ENCODE measurements around the gene ANKRD13B. TPM values are rescaled to one million over a fixed set of nuclear protein-coding genes. Genes with fewer than 3 reads are reported as not detected.
A peak's percentile ranks its signal among the peaks of the same experiment; 100 is the strongest.

The ANKRD13B gene
- total and polyA plus RNA-seq, 9 donors, result 8.1 to 17.6 (median 13.8) TPM

DNA sequence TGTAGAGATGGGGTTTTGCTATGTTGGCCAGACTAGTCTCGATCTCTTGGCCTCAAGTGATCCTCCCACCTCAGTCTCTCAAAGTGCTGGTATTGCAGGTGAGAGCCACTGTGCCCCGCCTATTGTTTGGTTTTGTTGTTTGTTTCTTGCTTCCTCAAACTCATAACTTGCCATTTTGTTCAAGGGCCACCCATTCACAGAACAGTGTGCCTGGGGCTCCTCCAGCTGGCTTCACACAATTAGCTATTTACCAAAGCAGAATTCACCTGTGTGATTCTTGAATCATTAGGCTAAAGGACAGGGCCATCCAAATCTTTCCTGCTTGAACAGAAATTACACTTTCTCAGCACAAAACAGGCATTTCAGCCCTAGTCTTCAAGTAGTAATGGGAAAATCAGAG, 33.3 kb upstream of the ANKRD13B start:
- no peak for DNase-seq
- Histone ChIP-seq H3K27ac (ENCODE audit: low read length) (no peak overlapping the region), H3K4me3 (ENCODE audit: low read length) (no peak overlapping the region), H3K4me1 (ENCODE audit: control insufficient read depth, insufficient read depth, low read length) (peaks cover 16% of the 10 kb centered on the region), H3K36me3 (ENCODE audit: control insufficient read depth, insufficient read depth, low read length) (peaks cover 6% of the 10 kb centered on the region), H3K9me3 (replicated peaks; ENCODE audit: control insufficient read depth, low read depth, low read length) (no peaks in the 10 kb centered on the region), H3K27me3 (ENCODE audit: control insufficient read depth, insufficient read depth, low read length) (peaks cover 3% of the 10 kb centered on the region)
- WGBS (ENCODE audit: insufficient coverage), result no CpG with 5 or more reads among the region's 2 CpGs

DNA sequence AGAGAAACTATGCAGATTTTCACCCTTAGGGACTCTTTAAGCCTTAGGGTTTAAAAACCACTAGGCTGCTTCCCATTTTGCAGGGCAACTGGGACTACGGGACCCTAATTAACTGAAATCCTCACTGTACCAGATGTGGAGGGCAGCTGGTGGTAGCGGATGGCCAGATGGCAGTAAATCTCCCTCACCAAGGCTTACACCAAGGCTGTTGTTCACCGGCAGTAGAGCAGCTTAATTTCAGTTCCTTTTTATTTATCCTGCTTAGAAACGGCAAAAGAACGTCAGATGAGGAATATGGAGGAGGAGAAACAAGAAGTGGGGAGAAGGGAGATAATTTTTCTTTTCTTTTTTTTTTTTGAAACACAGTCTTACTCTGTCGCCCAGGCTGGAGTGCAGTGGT, 32.6 kb upstream of the ANKRD13B start:
- Histone ChIP-seq H3K4me1 (ENCODE audit: control insufficient read depth, insufficient read depth, low read length) (peaks cover 16% of the 10 kb centered on the region), H3K36me3 (ENCODE audit: control insufficient read depth, insufficient read depth, low read length) (peaks cover 6% of the 10 kb centered on the region), H3K27ac (ENCODE audit: low read length) (no peak overlapping the region), H3K27me3 (ENCODE audit: control insufficient read depth, insufficient read depth, low read length) (peaks cover 8% of the 10 kb centered on the region), H3K4me3 (ENCODE audit: low read length) (no peak overlapping the region), H3K9me3 (replicated peaks; ENCODE audit: control insufficient read depth, low read depth, low read length) (no peaks in the 10 kb centered on the region)
- WGBS (ENCODE audit: insufficient coverage), result no CpG with 5 or more reads among the region's 6 CpGs
- peak; percentile 40 for DNase-seq

DNA sequence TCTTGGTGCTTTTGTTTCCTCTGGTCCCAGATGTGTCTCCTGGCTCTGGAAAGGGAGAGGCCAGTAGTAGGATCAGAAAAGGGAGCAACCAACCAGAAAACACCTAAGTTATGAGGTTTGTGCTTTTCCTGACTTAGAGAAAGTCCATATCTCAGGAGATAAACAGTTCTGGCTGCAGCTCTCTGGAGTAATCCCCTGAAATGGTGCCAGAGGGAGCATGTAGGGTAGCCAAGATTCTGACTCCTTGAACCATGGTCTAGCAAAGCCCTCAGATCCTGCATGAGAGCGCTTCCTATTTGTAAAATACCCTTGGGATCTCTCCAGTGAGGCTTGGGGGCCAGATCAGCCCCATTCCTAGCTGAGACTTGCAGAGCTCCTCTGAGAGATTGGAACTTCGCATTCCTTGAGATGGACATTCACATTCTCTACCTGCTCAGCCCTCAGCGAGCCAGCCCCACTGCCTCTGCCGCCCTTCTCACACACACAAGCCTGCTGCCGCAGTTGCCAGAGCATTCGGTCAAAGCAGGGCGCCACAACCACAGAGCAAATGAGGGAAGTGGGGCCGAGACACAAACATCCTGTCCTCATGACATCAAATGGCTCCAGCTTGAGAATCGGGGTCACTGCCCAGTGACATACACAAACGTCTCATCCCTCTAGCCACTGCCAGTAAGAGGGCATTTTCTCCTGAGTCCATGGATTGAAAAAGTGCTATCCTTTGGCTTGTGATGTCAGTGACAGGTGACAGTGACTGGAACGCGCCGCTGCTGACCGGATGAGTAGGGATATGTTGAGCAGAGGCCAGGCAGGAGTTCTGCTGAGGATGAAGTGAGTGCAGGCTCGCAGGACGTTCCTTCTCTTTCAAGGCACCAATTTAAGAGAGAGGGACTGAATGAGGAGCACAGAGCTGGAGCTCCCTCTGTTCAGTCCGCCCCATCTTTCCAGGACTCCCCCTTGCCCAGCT, 31.1 kb upstream of the ANKRD13B start:
- Histone ChIP-seq H3K27me3 (ENCODE audit: control insufficient read depth, insufficient read depth, low read length) (peaks cover 20% of the 10 kb centered on the region), H3K9me3 (replicated peaks; ENCODE audit: control insufficient read depth, low read depth, low read length) (no peaks in the 10 kb centered on the region), H3K27ac (ENCODE audit: low read length) (peak overlapping the region; percentile 13), H3K36me3 (ENCODE audit: control insufficient read depth, insufficient read depth, low read length) (peaks cover 6% of the 10 kb centered on the region), H3K4me1 (ENCODE audit: control insufficient read depth, insufficient read depth, low read length) (peaks cover 30% of the 10 kb centered on the region), H3K4me3 (ENCODE audit: low read length) (no peak overlapping the region)
- WGBS (ENCODE audit: insufficient coverage), result 60% methylated on average over 12 of the region's 17 CpGs
- peak; percentile 41 for DNase-seq

DNA sequence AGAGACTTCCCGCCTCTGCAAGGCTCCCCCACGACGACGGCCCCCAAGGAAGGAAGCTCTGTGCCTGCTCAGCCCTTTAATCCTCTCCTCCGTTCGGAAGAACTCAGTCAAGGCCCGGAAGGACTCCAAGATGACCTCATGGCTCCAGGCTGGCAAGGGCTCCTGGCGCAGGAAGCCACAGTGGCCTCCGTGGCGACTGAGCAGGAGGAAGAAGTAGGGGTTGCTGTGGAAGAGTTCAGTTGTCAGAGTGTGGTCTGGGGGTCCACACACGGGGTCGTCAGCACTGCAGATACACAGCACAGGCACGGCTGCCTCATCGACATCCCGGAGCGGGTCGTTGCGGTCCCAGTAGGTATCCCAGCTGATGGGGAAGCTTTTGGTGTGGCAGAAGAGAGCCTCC, 30.3 kb upstream of the ANKRD13B start:
- Histone ChIP-seq H3K27ac (ENCODE audit: low read length) (no peak overlapping the region), H3K9me3 (replicated peaks; ENCODE audit: control insufficient read depth, low read depth, low read length) (no peaks in the 10 kb centered on the region), H3K36me3 (ENCODE audit: control insufficient read depth, insufficient read depth, low read length) (peaks cover 6% of the 10 kb centered on the region), H3K4me1 (ENCODE audit: control insufficient read depth, insufficient read depth, low read length) (peaks cover 32% of the 10 kb centered on the region), H3K27me3 (ENCODE audit: control insufficient read depth, insufficient read depth, low read length) (peaks cover 24% of the 10 kb centered on the region), H3K4me3 (ENCODE audit: low read length) (no peak overlapping the region)
- 72% methylated on average over 17 of the region's 18 CpGs for WGBS (ENCODE audit: insufficient coverage)
- DNase-seq, result no peak

DNA sequence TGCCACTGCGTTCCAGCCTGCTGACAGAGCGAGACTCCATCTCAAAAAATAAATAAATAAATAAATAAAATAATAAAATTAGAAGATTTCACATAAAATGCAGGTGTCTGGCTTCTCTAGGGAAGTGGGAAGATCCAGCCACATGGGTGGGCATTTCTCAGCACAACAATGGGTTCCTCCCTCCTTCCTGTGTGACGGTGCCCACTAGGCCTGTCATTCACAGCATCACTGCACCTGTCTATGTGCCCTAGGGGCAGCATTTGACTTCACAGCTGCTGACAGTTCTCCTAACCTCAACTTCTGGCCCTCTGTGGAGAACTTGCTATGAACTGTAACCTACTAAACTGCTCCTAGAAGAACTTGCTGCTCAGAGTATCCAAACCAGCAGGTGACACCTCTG, 29.1 kb upstream of the ANKRD13B start:
- no peak for DNase-seq
- Histone ChIP-seq H3K36me3 (ENCODE audit: control insufficient read depth, insufficient read depth, low read length) (peaks cover 6% of the 10 kb centered on the region), H3K4me1 (ENCODE audit: control insufficient read depth, insufficient read depth, low read length) (peaks cover 38% of the 10 kb centered on the region), H3K4me3 (ENCODE audit: low read length) (no peak overlapping the region), H3K27ac (ENCODE audit: low read length) (no peak overlapping the region), H3K9me3 (replicated peaks; ENCODE audit: control insufficient read depth, low read depth, low read length) (no peaks in the 10 kb centered on the region), H3K27me3 (ENCODE audit: control insufficient read depth, insufficient read depth, low read length) (peaks cover 25% of the 10 kb centered on the region)
- WGBS (ENCODE audit: insufficient coverage), result 100% methylated on average over 1 of the region's 3 CpGs

DNA sequence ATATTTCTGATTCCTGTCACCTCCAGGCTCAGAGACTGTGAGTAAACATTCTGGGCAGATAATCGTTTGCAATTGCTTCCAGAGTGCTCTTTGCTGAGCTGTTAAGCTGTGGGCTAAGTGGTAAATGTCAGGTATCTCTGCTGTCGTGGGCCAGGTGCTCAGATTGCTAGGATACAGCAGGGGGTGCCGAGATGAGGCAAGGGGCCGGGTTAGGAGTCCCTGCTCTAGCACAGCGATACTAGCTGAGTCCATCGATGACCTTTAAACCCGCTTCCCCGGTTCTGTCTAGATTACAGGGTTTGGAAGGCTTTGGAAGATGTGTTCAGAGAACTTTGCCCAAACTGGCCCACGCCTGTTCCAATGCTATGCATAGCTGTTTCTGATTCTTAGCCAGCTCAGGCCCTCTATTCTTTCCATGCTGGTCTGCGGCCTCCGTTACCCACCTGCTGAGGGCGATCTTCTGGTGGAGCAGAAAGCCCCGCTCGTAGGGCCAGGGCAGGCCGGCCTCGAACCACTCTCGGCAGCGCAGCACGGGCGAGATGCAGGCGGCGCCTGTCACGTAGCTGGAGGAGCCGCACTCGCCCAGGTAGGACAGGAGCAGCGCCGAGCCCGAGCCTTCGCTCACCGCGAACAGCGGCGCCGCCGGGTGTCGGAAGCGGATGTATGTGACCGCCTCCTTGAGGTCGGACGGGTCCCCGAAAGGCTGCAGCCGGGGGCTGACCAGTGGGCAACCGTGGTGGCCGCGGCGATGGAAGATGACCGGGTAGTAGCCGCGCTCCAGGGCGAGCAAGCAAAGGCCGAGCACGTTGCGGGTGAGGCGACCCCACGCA, 27.1 kb upstream of the ANKRD13B start:
- H3K4me1 ChIP-seq (ENCODE audit: control insufficient read depth, insufficient read depth, low read length), result peaks cover 45% of the 10 kb centered on the region
- H3K36me3 ChIP-seq (ENCODE audit: control insufficient read depth, insufficient read depth, low read length), result peaks cover 10% of the 10 kb centered on the region
- no peak overlapping the region for H3K27ac ChIP-seq (ENCODE audit: low read length)
- 22% methylated on average over 54 of the region's 55 CpGs for WGBS (ENCODE audit: insufficient coverage)
- peak overlapping the region; percentile 39 for H3K4me3 ChIP-seq (ENCODE audit: low read length)
- no peaks in the 10 kb centered on the region for H3K9me3 ChIP-seq (replicated peaks; ENCODE audit: control insufficient read depth, low read depth, low read length)
- peak; percentile 29 for DNase-seq
- peaks cover 25% of the 10 kb centered on the region for H3K27me3 ChIP-seq (ENCODE audit: control insufficient read depth, insufficient read depth, low read length)

DNA sequence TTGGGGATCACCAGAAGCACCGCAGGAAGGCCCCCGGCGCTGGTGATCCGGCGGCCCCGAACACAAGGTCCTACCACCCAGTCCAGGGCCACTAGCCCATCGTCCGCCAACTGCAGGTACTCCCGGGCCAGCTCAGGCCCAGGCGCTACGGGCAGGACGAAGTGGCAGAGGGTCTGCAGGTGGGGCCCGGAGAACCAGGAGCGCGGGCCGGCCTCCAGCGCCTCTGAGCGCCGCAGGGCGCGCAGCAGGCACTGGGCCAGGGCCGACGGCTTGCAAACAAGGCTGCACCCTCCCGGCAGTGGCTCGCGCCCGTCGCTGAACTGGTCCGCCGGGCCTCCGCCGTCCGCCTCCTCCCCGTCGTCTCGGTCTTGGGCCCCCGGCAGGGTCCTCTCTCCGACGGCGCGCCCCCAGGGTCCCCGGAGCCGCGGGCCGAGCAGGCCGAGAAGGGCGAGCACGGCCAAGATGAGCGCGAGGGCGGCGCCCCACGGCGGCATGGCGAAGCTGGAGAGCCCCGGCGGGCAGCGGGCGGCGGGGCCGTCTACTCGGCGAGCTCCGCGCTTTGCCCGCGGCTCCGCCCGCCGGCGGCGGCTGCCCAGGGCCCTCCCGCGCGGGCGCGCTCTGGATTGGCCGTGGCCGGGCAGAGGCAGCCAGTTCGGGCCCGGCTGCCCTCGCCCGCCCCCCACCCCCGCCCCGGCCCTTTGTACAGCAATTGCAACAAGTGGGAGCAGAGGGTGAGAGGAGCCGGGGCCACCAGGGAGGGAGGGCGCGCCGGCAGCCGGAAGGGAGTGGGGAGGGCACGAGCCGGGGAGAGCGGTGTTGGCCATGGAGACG, 26.2 kb upstream of the ANKRD13B start, which contains the start of gene ABHD15:
ABHD15 (minus strand) TSS at position 565 of the 831 bp plus-strand sequence; CDS start at position 494, 71 bp downstream.
- Histone ChIP-seq H3K27me3 (ENCODE audit: control insufficient read depth, insufficient read depth, low read length) (peaks cover 25% of the 10 kb centered on the region), H3K36me3 (ENCODE audit: control insufficient read depth, insufficient read depth, low read length) (peaks cover 18% of the 10 kb centered on the region), H3K4me3 (ENCODE audit: low read length) (peak within 1 kb of the TSS; percentile 90), H3K27ac (ENCODE audit: low read length) (peak within 1 kb of the TSS; percentile 87), H3K9me3 (replicated peaks; ENCODE audit: control insufficient read depth, low read depth, low read length) (no peaks in the 10 kb centered on the region), H3K4me1 (ENCODE audit: control insufficient read depth, insufficient read depth, low read length) (peaks cover 43% of the 10 kb centered on the region)
- 1% methylated on average over 94 of the region's 94 CpGs for WGBS (ENCODE audit: insufficient coverage)
- DNase-seq, result peak; percentile 72

DNA sequence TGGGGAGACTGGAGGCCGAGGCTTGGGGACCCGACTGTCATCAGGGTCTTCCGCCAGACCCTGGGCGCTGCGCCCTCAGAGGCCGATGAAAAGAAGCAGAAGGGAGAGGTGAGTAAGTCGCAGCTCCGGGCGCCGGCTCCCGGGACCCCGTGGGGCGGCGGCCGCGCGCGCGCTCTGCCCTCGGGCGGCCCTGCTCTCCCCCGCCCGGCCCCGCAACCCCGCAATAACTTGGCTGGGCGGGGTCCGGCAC, 25.7 kb upstream of the ANKRD13B start:
- no peak for DNase-seq
- Histone ChIP-seq H3K27ac (ENCODE audit: low read length) (no peak overlapping the region), H3K4me1 (ENCODE audit: control insufficient read depth, insufficient read depth, low read length) (peaks cover 45% of the 10 kb centered on the region), H3K4me3 (ENCODE audit: low read length) (peak overlapping the region; percentile 90), H3K27me3 (ENCODE audit: control insufficient read depth, insufficient read depth, low read length) (peaks cover 25% of the 10 kb centered on the region), H3K36me3 (ENCODE audit: control insufficient read depth, insufficient read depth, low read length) (peaks cover 19% of the 10 kb centered on the region), H3K9me3 (replicated peaks; ENCODE audit: control insufficient read depth, low read depth, low read length) (no peaks in the 10 kb centered on the region)
- WGBS (ENCODE audit: insufficient coverage), result under 1% methylated on average over 27 of the region's 27 CpGs

DNA sequence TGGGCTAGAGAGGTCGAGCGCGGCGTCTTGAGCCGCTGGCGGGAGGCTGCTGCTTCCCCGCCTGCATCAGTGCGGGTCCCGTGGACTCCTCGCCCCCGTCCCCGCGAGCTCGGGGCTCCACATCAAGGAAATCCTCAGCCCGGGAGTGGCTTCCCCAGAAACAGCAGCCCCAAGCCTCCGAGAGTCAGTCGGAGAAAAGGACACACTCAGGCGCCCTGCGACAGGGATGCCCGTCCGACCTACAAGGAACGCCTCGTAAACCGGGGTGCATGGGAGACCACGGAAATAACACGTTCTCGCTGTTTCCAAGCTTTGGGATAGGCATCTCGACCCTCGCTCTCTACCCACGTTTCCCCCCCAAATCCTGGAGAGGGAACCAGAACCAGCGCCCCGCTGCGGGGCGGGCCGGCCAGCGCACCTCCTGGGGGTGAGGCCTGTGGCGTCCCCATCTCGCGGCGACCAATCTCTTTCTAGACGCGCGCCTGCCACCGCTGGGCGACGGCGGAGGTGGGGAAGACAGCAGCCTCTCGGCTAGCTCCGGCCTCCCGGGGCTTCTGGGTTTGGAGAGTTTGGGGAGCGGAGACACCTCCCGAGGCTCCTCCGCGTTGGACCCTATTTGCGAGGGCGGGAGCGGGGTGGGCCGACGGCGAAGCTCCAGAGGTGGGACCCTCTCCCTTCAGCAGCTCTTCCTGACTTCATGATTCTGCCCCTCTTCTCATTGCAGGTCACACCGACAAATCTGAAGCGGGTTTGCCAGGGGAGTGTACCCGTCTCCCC, 25.2 kb upstream of the ANKRD13B start:
- under 1% methylated on average over 48 of the region's 63 CpGs for WGBS (ENCODE audit: insufficient coverage)
- Histone ChIP-seq H3K9me3 (replicated peaks; ENCODE audit: control insufficient read depth, low read depth, low read length) (no peaks in the 10 kb centered on the region), H3K4me3 (ENCODE audit: low read length) (peak overlapping the region; percentile 90), H3K27ac (ENCODE audit: low read length) (peak overlapping the region; percentile 87), H3K27me3 (ENCODE audit: control insufficient read depth, insufficient read depth, low read length) (peaks cover 25% of the 10 kb centered on the region), H3K4me1 (ENCODE audit: control insufficient read depth, insufficient read depth, low read length) (peaks cover 47% of the 10 kb centered on the region), H3K36me3 (ENCODE audit: control insufficient read depth, insufficient read depth, low read length) (peaks cover 20% of the 10 kb centered on the region)
- peak; percentile 53 for DNase-seq

Measured in muscle of leg (tissue), 11 donors.